Measurements from ENCODE around the gene NDUFV2. TPM values are rescaled to one million over a fixed set of nuclear protein-coding genes. Genes with fewer than 3 reads are reported as not detected.
A peak's percentile ranks its signal among the peaks of the same experiment; 100 is the strongest.
"Not testable (repeated sequence)": the region's sequence is repeated elsewhere in the genome, so short reads cannot be mapped to it uniquely, and the experiment has no call there.

Gene NDUFV2
- total RNA-seq, 4 donors from 2014 or later: 136 to 230 (median 176) TPM

- no peak for TF ChIP-seq POLR2AphosphoS5 (IDR thresholded peaks at IDR 0.05)
- no peak for TF ChIP-seq EP300 (IDR thresholded peaks at IDR 0.05)
- TF ChIP-seq, protein P1, sequence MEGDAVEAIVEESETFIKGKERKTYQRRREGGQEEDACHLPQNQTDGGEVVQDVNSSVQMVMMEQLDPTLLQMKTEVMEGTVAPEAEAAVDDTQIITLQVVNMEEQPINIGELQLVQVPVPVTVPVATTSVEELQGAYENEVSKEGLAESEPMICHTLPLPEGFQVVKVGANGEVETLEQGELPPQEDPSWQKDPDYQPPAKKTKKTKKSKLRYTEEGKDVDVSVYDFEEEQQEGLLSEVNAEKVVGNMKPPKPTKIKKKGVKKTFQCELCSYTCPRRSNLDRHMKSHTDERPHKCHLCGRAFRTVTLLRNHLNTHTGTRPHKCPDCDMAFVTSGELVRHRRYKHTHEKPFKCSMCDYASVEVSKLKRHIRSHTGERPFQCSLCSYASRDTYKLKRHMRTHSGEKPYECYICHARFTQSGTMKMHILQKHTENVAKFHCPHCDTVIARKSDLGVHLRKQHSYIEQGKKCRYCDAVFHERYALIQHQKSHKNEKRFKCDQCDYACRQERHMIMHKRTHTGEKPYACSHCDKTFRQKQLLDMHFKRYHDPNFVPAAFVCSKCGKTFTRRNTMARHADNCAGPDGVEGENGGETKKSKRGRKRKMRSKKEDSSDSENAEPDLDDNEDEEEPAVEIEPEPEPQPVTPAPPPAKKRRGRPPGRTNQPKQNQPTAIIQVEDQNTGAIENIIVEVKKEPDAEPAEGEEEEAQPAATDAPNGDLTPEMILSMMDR (IDR thresholded peaks at IDR 0.05): no peak
- no peak for TF ChIP-seq POLR2A (IDR thresholded peaks at IDR 0.05)
- ATAC-seq: no peak
- Histone ChIP-seq H3K27me3 (no peaks in the 10 kb centered on the region), H3K9me3 (no peaks in the 10 kb centered on the region), H3K4me3 (no peak overlapping the region), H3K36me3 (no peaks in the 10 kb centered on the region), H3K4me1 (peaks cover 0 to 21% (median 0%) of the 10 kb centered on the region in 3 donors), H3K27ac (no peak overlapping the region)
- 80 to 87% methylated on average over 1 of the region's 1 CpG for whole genome bisulfite sequencing, 2 donors (ENCODE audit: low coverage in 1 of 2)
Measured at GRCh38 chr18:9086624-9087023, 15.9 kb upstream of the NDUFV2 start.

DNA sequence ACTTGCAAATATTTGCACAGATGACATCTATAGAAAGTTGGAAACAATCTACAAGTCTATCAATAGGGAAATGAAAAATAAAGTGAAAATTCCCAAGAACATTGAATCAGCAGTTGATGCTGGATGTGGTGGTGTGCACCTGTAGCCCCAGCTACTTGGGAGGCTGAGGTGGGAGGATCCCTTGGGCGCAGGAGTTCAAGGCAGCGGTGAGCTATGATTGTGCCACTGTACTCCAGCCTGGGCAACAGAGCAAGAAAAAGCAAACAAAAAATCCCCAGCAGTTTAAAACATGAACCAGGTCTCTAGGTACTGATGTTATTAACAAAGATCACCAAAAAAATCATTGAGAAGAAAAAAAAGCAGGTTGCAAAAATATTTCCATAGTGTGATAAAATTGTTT is 15.4 kb upstream of the NDUFV2 start:
- WGBS, 2 donors (ENCODE audit: low coverage in 1 of 2): 100% methylated on average over 2 of the region's 2 CpGs
- Histone ChIP-seq H3K4me3 (no peak overlapping the region), H3K9me3 (no peaks in the 10 kb centered on the region), H3K4me1 (peaks cover 0 to 21% (median 0%) of the 10 kb centered on the region in 3 donors), H3K27ac (no peak overlapping the region), H3K36me3 (no peaks in the 10 kb centered on the region), H3K27me3 (no peaks in the 10 kb centered on the region)
- no peak for ATAC-seq
- TF ChIP-seq POLR2A (IDR thresholded peaks at IDR 0.05) (no peak), POLR2AphosphoS5 (IDR thresholded peaks at IDR 0.05) (no peak), EP300 (IDR thresholded peaks at IDR 0.05) (no peak)
- TF ChIP-seq, protein P1 (IDR thresholded peaks at IDR 0.05): no peak

DNA sequence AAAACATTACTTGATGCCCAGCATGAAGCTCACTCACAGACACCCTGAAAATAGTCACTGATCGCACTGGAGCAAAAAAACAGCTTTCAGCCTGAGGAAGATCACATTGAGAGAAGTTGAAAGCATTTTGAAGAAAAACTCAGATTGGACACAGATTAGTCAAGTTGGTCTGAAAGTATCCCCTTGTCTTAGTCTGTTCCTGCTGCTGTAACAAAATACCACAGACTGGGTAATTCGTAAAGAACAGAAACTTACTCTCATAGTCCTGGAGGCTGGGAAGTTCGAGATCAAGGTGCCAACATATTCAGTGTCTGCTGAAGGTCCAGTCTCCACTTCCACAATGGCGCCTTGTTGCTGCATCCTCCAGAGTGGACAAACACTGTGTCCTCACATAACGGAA is 14.2 kb upstream of the NDUFV2 start:
- no peak for ATAC-seq
- WGBS, 2 donors (ENCODE audit: low coverage in 1 of 2): 98 to 100% methylated on average over 2 to 5 of the region's 5 CpGs
- Histone ChIP-seq H3K27ac (no peak overlapping the region), H3K4me3 (no peak overlapping the region), H3K36me3 (no peaks in the 10 kb centered on the region), H3K9me3 (no peaks in the 10 kb centered on the region), H3K4me1 (peaks cover 0 to 21% (median 0%) of the 10 kb centered on the region in 3 donors), H3K27me3 (no peaks in the 10 kb centered on the region)
- TF ChIP-seq POLR2A (IDR thresholded peaks at IDR 0.05) (no peak), POLR2AphosphoS5 (IDR thresholded peaks at IDR 0.05) (no peak), EP300 (IDR thresholded peaks at IDR 0.05) (no peak)
- TF ChIP-seq, protein P1 (IDR thresholded peaks at IDR 0.05): no peak

- H3K9me3 ChIP-seq, ATAC-seq, H3K27ac ChIP-seq, H3K27me3 ChIP-seq, H3K4me3 ChIP-seq, H3K36me3 ChIP-seq: not testable (repeated sequence)
- H3K4me1 ChIP-seq: peaks cover 0 to 22% (median 0%) of the 10 kb centered on the region in 3 donors
- 100% methylated on average over 2 of the region's 2 CpGs for WGBS, 2 donors (ENCODE audit: low coverage in 1 of 2)
Measured at GRCh38 chr18:9088727-9089126, 13.8 kb upstream of the NDUFV2 start.

GRCh38 chr18:9090578-9090977 is 11.9 kb upstream of the NDUFV2 start:
- no peaks in the 10 kb centered on the region for H3K9me3 ChIP-seq
- WGBS, 2 donors (ENCODE audit: low coverage in 1 of 2): 69 to 78% methylated on average over 3 to 5 of the region's 5 CpGs
- H3K27ac ChIP-seq: peak overlapping the region in 1 of 4 donors; percentile 37
- peaks cover 8 to 40% (median 14%) of the 10 kb centered on the region in 3 donors for H3K4me1 ChIP-seq
- H3K27me3 ChIP-seq: no peaks in the 10 kb centered on the region
- no peak for ATAC-seq
- no peak overlapping the region for H3K4me3 ChIP-seq
- TF ChIP-seq EP300 (IDR thresholded peaks at IDR 0.05) (no peak), POLR2A (IDR thresholded peaks at IDR 0.05) (no peak)
- TF ChIP-seq, protein P1 (IDR thresholded peaks at IDR 0.05): no peak
- no peaks in the 10 kb centered on the region for H3K36me3 ChIP-seq
